ENCODE measurements around the gene WNK2.

WNK2 gene

DNA sequence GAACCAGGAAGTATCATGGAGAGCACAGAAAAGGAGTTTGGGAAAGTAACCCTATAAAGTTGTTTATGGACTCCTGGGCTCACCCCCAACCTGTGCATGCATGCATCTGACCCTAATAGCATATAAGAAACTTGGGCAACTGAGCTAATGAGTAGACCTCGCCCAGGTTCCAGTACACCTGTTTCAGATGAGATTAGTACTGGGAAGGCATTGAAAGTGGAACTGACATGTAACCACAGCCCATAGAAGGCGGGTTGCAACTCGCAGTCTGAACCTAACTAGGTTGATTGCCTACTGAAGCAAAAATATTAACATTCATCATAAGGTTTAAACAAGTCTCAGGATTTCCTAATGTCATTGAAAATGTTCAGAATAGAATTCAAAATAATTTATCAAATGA is 87.0 kb downstream of the WNK2 start:
- no peak overlapping the region for H3K4me3 ChIP-seq (ENCODE audit: low read length)
- DNase-seq (ENCODE audit: low read depth): no peak
- TF ChIP-seq CTCF (conservative IDR thresholded peaks at IDR 0.05; ENCODE audit: low read length): no peak

DNA sequence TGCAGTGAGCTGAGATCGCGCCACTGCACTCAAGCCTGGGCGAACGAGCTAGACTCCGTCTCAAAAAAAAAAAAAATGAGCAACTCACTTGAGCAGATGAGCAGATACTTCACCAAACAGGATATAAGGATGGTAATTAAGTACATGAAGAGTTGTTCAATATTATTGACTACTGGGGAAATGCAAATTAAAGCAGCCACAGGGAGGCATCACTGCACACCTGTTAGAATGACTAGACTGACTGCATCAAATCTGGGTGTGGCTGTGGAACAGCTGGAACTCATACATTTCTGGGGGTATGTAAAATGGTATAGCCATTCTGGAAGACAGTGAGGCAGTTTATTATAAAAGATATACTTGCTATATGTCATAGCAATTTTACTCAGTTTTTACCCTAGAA is 93.0 kb downstream of the WNK2 start:
- TF ChIP-seq CTCF (conservative IDR thresholded peaks at IDR 0.05; ENCODE audit: low read length): no peak
- no peak for DNase-seq (ENCODE audit: low read depth)
- no peak overlapping the region for H3K4me3 ChIP-seq (ENCODE audit: low read length)

- no peak overlapping the region for H3K4me3 ChIP-seq (ENCODE audit: low read length)
- TF ChIP-seq CTCF (conservative IDR thresholded peaks at IDR 0.05; ENCODE audit: low read length): no peak
- DNase-seq (ENCODE audit: low read depth): no peak
Observed at GRCh38 chr9:93278144-93278543, 94.2 kb downstream of the WNK2 start.

GRCh38 chr9:93280661-93281259 is 96.8 kb downstream of the WNK2 start:
- no peak for DNase-seq (ENCODE audit: low read depth)
- no peak overlapping the region for H3K4me3 ChIP-seq (ENCODE audit: low read length)
- no peak for TF ChIP-seq CTCF (conservative IDR thresholded peaks at IDR 0.05; ENCODE audit: low read length)

DNA sequence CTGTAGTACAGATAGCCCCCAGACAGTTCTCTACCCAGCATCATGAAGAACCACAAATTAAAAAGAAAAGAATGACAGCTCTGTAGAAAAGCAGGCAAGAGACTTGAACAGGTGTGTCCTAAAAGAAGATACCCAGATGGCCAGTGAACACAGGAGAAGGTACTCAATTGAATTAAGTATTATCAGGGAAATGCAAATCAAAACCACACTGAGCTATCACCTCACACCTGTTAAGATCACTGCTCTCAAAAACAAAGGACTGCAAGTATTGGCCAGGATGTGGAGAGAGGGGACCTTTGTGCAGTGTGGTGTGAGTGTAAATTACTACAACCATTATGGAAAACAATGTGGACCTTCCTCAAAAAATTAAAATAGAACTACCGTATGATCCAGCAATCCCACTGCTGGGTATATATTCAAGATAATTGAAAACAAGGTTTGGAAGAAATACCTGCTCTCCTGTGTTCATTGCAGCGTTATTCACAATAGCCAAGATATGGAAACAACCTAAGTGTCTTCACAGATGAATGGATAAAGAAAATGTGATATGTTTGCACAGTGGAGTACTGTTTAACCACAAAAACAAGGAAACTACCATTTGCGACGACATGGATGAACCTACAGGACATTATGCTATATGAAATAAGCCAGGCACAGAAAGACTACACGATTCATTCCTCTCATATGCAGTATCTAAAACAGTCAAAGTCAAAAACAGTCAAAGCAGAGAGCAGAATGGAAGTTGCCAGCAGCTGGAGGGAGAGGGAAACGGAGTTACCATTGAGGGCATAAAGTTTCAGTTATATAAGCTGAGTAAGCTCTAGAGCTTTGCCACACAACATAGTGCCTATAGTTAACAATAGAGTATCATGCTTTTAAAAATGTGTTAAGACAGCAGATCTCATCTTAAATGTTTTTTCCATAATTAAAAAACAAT is 102.6 kb downstream of the WNK2 start:
- no peak for DNase-seq (ENCODE audit: low read depth)
- H3K4me3 ChIP-seq (ENCODE audit: low read length): no peak overlapping the region
- TF ChIP-seq CTCF (conservative IDR thresholded peaks at IDR 0.05; ENCODE audit: low read length): no peak

- TF ChIP-seq CTCF (conservative IDR thresholded peaks at IDR 0.05; ENCODE audit: low read length): no peak
- no peak overlapping the region for H3K4me3 ChIP-seq (ENCODE audit: low read length)
- no peak for DNase-seq (ENCODE audit: low read depth)
Observed at GRCh38 chr9:93287189-93287552, 103.2 kb downstream of the WNK2 start.

- DNase-seq (ENCODE audit: low read depth): no peak
- no peak for TF ChIP-seq CTCF (conservative IDR thresholded peaks at IDR 0.05; ENCODE audit: low read length)
- H3K4me3 ChIP-seq (ENCODE audit: low read length): no peak overlapping the region
Observed at GRCh38 chr9:93287593-93287992, 103.7 kb downstream of the WNK2 start.

Data from AG10803 (cell line).